Measurements from ENCODE around the gene SUPT20HL1. TPM values are rescaled to one million over a fixed set of nuclear protein-coding genes. Genes with fewer than 3 reads are reported as not detected.
A peak's percentile ranks its signal among the peaks of the same experiment; 100 is the strongest.
"Not testable (repeated sequence)": the region's sequence is repeated elsewhere in the genome, so short reads cannot be mapped to it uniquely, and the experiment has no call there.

SUPT20HL1 gene
- total and polyA plus RNA-seq, 2 experiments from 2014 or later: 0.61 TPM; not detected in 1

GRCh38 chrX:24350217-24350616, 10.2 kb upstream of the SUPT20HL1 start:
- no peak overlapping the region for H3K4me3 ChIP-seq
- H3K27me3 ChIP-seq: no peaks in the 10 kb centered on the region
- H3K4me1 ChIP-seq (ENCODE audit: low read depth): peaks cover 13% of the 10 kb centered on the region
- TF ChIP-seq CTCF (IDR thresholded peaks at IDR 0.05; ENCODE audit: low read depth, low read length): no peak
- no peak overlapping the region for H3K27ac ChIP-seq
- H3K9me3 ChIP-seq (ENCODE audit: low read depth): no peaks in the 10 kb centered on the region
- DNase-seq (ENCODE audit: low read depth in 1 of 2, low spot score in 1 of 2): no peak
- no peaks in the 10 kb centered on the region for H3K36me3 ChIP-seq

- TF ChIP-seq CTCF (IDR thresholded peaks at IDR 0.05; ENCODE audit: low read depth, low read length): no peak
- Histone ChIP-seq H3K4me1 (ENCODE audit: low read depth) (no peaks in the 10 kb centered on the region), H3K36me3 (no peaks in the 10 kb centered on the region), H3K4me3 (no peak overlapping the region), H3K27me3 (no peaks in the 10 kb centered on the region), H3K27ac (no peak overlapping the region), H3K9me3 (ENCODE audit: low read depth) (no peaks in the 10 kb centered on the region)
- DNase-seq (ENCODE audit: low read depth in 1 of 2, low spot score in 1 of 2): no peak
Observed at GRCh38 chrX:24355095-24355494, 5.3 kb upstream of the SUPT20HL1 start.

GRCh38 chrX:24357106-24357505, 3.3 kb upstream of the SUPT20HL1 start:
- no peak for TF ChIP-seq CTCF (IDR thresholded peaks at IDR 0.05; ENCODE audit: low read depth, low read length)
- Histone ChIP-seq H3K27me3 (no peaks in the 10 kb centered on the region), H3K9me3 (ENCODE audit: low read depth) (no peaks in the 10 kb centered on the region), H3K36me3 (no peaks in the 10 kb centered on the region), H3K4me3 (no peak overlapping the region), H3K27ac (no peak overlapping the region), H3K4me1 (ENCODE audit: low read depth) (no peaks in the 10 kb centered on the region)
- DNase-seq (ENCODE audit: low read depth in 1 of 2, low spot score in 1 of 2): peak in 1 of 2 donors; percentile 52

- DNase-seq (ENCODE audit: low read depth in 1 of 2, low spot score in 1 of 2); H3K27me3 ChIP-seq; H3K4me3 ChIP-seq; H3K27ac ChIP-seq; H3K9me3 ChIP-seq (ENCODE audit: low read depth); H3K36me3 ChIP-seq; H3K4me1 ChIP-seq (ENCODE audit: low read depth): not testable (repeated sequence)
Observed at GRCh38 chrX:24362089-24362745, 1.8 kb downstream of the SUPT20HL1 start.

- not testable (repeated sequence) for H3K27me3 ChIP-seq; H3K27ac ChIP-seq; H3K36me3 ChIP-seq; DNase-seq (ENCODE audit: low read depth in 1 of 2, low spot score in 1 of 2); H3K4me1 ChIP-seq (ENCODE audit: low read depth); H3K9me3 ChIP-seq (ENCODE audit: low read depth); H3K4me3 ChIP-seq
Observed at GRCh38 chrX:24363432-24364181, 3.2 kb downstream of the SUPT20HL1 start.

GRCh38 chrX:24364326-24364725, 3.9 kb downstream of the SUPT20HL1 start:
- TF ChIP-seq CTCF (IDR thresholded peaks at IDR 0.05; ENCODE audit: low read depth, low read length): no peak
- H3K9me3 ChIP-seq (ENCODE audit: low read depth): no peaks in the 10 kb centered on the region
- peak in 1 of 2 donors; percentile 70 for DNase-seq (ENCODE audit: low read depth in 1 of 2, low spot score in 1 of 2)
- no peaks in the 10 kb centered on the region for H3K36me3 ChIP-seq
- H3K4me3 ChIP-seq: no peak overlapping the region
- H3K27me3 ChIP-seq: no peaks in the 10 kb centered on the region
- H3K27ac ChIP-seq: no peak overlapping the region
- no peaks in the 10 kb centered on the region for H3K4me1 ChIP-seq (ENCODE audit: low read depth)
